Cardiac muscle cell (in vitro differentiated cells and primary cell): ENCODE results near the gene TRAPPC6A. TPM values are rescaled to one million over a fixed set of nuclear protein-coding genes. Genes with fewer than 3 reads are reported as not detected.

Source experiments
- DNase-seq, 2 donors: peaks; one replicate each; pipeline versions ENCODE4 v3.0.0 to v3.0.0-alpha.2; 2010 to 2017; ENCODE audit warnings: low read depth in 1 of 2, low spot score in 1 of 2
- H3K27ac ChIP-seq: fragments of 200-600 bp; sonication (generic); 2 replicates; pipeline ENCODE4 v1.5.1; 2016
- H3K27me3 ChIP-seq: fragments of 200-600 bp; sonication (generic); 2 replicates; pipeline ENCODE4 v1.6.0; 2016; ENCODE audit warnings: control low read depth
- H3K36me3 ChIP-seq: fragments of 200-600 bp; sonication (generic); 2 replicates; pipeline ENCODE4 v1.5.1; 2016; ENCODE audit warnings: control low read depth
- H3K4me1 ChIP-seq: fragments of 200-600 bp; sonication (generic); 2 replicates; pipeline ENCODE4 v1.8.1; 2017; ENCODE audit warnings: low read depth, mild to moderate bottlenecking, mixed run types
- H3K4me3 ChIP-seq: fragments of 200-600 bp; sonication (generic); 2 replicates; pipeline ENCODE4 v1.5.1; 2016; ENCODE audit warnings: mild to moderate bottlenecking
- H3K9me3 ChIP-seq: fragments of 200-600 bp; sonication (generic); 2 replicates; pipeline ENCODE4 v1.5.1; 2017; ENCODE audit warnings: low read depth, mild to moderate bottlenecking, control low read depth
- CTCF ChIP-seq: IDR thresholded peaks from 2 replicates; pipeline ENCODE4 v1.5.1; 2012; ENCODE audit warnings: low read depth, mild to moderate bottlenecking, low read length
- polyA plus RNA-seq: library from polyadenylated mRNA; unstranded; fragments of >200 nt; fragmentation: Nextera tagmentation; extraction: Ambion mirVana; gene quantifications from 2 replicates; pipeline ENCODE4 v1.2.1, GENCODE V29; 2016
- total RNA-seq: library from RNA; depleted of rRNA; stranded (reverse); fragments of >200 nt; gene quantifications from 2 replicates; pipeline ENCODE4 v1.2.3, GENCODE V29; 2016

TRAPPC6A gene
- total and polyA plus RNA-seq, 2 experiments from 2014 or later: 123 to 155 TPM

- no peak for TF ChIP-seq CTCF
- DNase-seq: peak; percentile 22 to 67
- Histone ChIP-seq H3K9me3 (no peaks in the 10 kb centered on the region), H3K4me1 (peaks cover 9% of the 10 kb centered on the region), H3K4me3 (no peak overlapping the region), H3K27me3 (no peaks in the 10 kb centered on the region), H3K36me3 (no peaks in the 10 kb centered on the region), H3K27ac (peak overlapping the region; percentile 67)
Measured at GRCh38 chr19:45117167-45117594, 60.9 kb downstream of the TRAPPC6A start.

- peaks cover 9% of the 10 kb centered on the region for H3K4me1 ChIP-seq
- no peak overlapping the region for H3K4me3 ChIP-seq
- H3K9me3 ChIP-seq: no peaks in the 10 kb centered on the region
- TF ChIP-seq CTCF: no peak
- no peaks in the 10 kb centered on the region for H3K36me3 ChIP-seq
- H3K27ac ChIP-seq: peak overlapping the region; percentile 10
- no peak for DNase-seq
- H3K27me3 ChIP-seq: no peaks in the 10 kb centered on the region
Measured at GRCh38 chr19:45115809-45116615, 62.0 kb downstream of the TRAPPC6A start.

GRCh38 chr19:45114116-45114515 lies 63.9 kb downstream of the TRAPPC6A start:
- peaks cover 9% of the 10 kb centered on the region for H3K4me1 ChIP-seq
- no peak overlapping the region for H3K4me3 ChIP-seq
- no peaks in the 10 kb centered on the region for H3K27me3 ChIP-seq
- H3K27ac ChIP-seq: no peak overlapping the region
- no peak for TF ChIP-seq CTCF
- no peak for DNase-seq
- no peaks in the 10 kb centered on the region for H3K9me3 ChIP-seq
- H3K36me3 ChIP-seq: no peaks in the 10 kb centered on the region

GRCh38 chr19:45113628-45114027 lies 64.4 kb downstream of the TRAPPC6A start:
- no peak for TF ChIP-seq CTCF

More at GRCh38 chr19:45113628-45114027, 64.4 kb downstream of the TRAPPC6A start:
- Histone ChIP-seq H3K9me3 (no peaks in the 10 kb centered on the region), H3K4me1 (peaks cover 9% of the 10 kb centered on the region), H3K27me3 (no peaks in the 10 kb centered on the region), H3K36me3 (no peaks in the 10 kb centered on the region), H3K27ac (no peak overlapping the region), H3K4me3 (no peak overlapping the region)
- DNase-seq: no peak

Other genes starting within 250 kb of the TRAPPC6A start
- gene APOC4, start 236.0 kb downstream of the TRAPPC6A start, total RNA-seq: not detected in 2 replicates
- gene APOC4, start 236.0 kb downstream of the TRAPPC6A start, polyA plus RNA-seq: not detected in 2 replicates
- gene APOC2, start 232.2 kb downstream of the TRAPPC6A start, total RNA-seq: not detected in 2 replicates
- 0.98 TPM in 1 of 2 replicates, not detected in the other for gene APOC2, start 232.2 kb downstream of the TRAPPC6A start, polyA plus RNA-seq
- gene CLPTM1, start 222.9 kb downstream of the TRAPPC6A start, total RNA-seq: 59.6 and 76.4 TPM in 2 replicates
- 48.2 and 71.4 TPM in 2 replicates for gene CLPTM1, start 222.9 kb downstream of the TRAPPC6A start, polyA plus RNA-seq
- 3.1 TPM in 2 replicates for gene RELB, start 176.8 kb downstream of the TRAPPC6A start, total RNA-seq
- gene RELB, start 176.8 kb downstream of the TRAPPC6A start, polyA plus RNA-seq: 1.3 and 2.3 TPM in 2 replicates
- 45.5 and 149 TPM in 2 replicates for gene CLASRP, start 139.2 kb downstream of the TRAPPC6A start, total RNA-seq
- 35.5 and 41.7 TPM in 2 replicates for gene CLASRP, start 139.2 kb downstream of the TRAPPC6A start, polyA plus RNA-seq
- gene ZNF296, start 101.8 kb downstream of the TRAPPC6A start, total RNA-seq: 0.85 and 3.4 TPM in 2 replicates
- gene ZNF296, start 101.8 kb downstream of the TRAPPC6A start, polyA plus RNA-seq: 1.6 and 3.5 TPM in 2 replicates
- 30.3 and 64.2 TPM in 2 replicates for gene GEMIN7, start 99.0 kb downstream of the TRAPPC6A start, total RNA-seq
- gene GEMIN7, start 99.0 kb downstream of the TRAPPC6A start, polyA plus RNA-seq: 77.9 and 81.3 TPM in 2 replicates
- gene PPP1R37, start 85.1 kb downstream of the TRAPPC6A start, total RNA-seq: 51.8 and 64.9 TPM in 2 replicates
- gene PPP1R37, start 85.1 kb downstream of the TRAPPC6A start, polyA plus RNA-seq: 11.8 and 12.4 TPM in 2 replicates
- 1.1 and 3.3 TPM in 2 replicates for gene NKPD1, start 17.3 kb downstream of the TRAPPC6A start, total RNA-seq
- 1.0 and 2.9 TPM in 2 replicates for gene NKPD1, start 17.3 kb downstream of the TRAPPC6A start, polyA plus RNA-seq
- gene BLOC1S3, start 547 bp upstream of the TRAPPC6A start, total RNA-seq: 4.8 and 6.5 TPM in 2 replicates
- 8.2 and 9.6 TPM in 2 replicates for gene BLOC1S3, start 547 bp upstream of the TRAPPC6A start, polyA plus RNA-seq
- 2.0 and 2.2 TPM in 2 replicates for gene EXOC3L2, start 67.2 kb upstream of the TRAPPC6A start, total RNA-seq
- gene EXOC3L2, start 67.2 kb upstream of the TRAPPC6A start, polyA plus RNA-seq: 1.5 and 5.2 TPM in 2 replicates
- gene MARK4, start 73.0 kb upstream of the TRAPPC6A start, total RNA-seq: 65.3 and 135 TPM in 2 replicates
- 21.0 and 42.0 TPM in 2 replicates for gene MARK4, start 73.0 kb upstream of the TRAPPC6A start, polyA plus RNA-seq
- 406 and 481 TPM in 2 replicates for gene CKM, start 144.6 kb upstream of the TRAPPC6A start, total RNA-seq
- 441 and 529 TPM in 2 replicates for gene CKM, start 144.6 kb upstream of the TRAPPC6A start, polyA plus RNA-seq
- 2.4 and 4.0 TPM in 2 replicates for gene KLC3, start 162.5 kb upstream of the TRAPPC6A start, total RNA-seq
- 1.8 and 3.7 TPM in 2 replicates for gene KLC3, start 162.5 kb upstream of the TRAPPC6A start, polyA plus RNA-seq
- 45.4 and 69.1 TPM in 2 replicates for gene ERCC2, start 192.3 kb upstream of the TRAPPC6A start, total RNA-seq
- 19.2 and 28.2 TPM in 2 replicates for gene ERCC2, start 192.3 kb upstream of the TRAPPC6A start, polyA plus RNA-seq
- 49.7 and 118 TPM in 2 replicates for gene PPP1R13L, start 226.8 kb upstream of the TRAPPC6A start, total RNA-seq
- gene PPP1R13L, start 226.8 kb upstream of the TRAPPC6A start, polyA plus RNA-seq: 39.5 and 54.1 TPM in 2 replicates
- gene POLR1G, start 228.4 kb upstream of the TRAPPC6A start, total RNA-seq: 6.5 and 17.8 TPM in 2 replicates
- 6.0 and 6.6 TPM in 2 replicates for gene POLR1G, start 228.4 kb upstream of the TRAPPC6A start, polyA plus RNA-seq
- 120 and 164 TPM in 2 replicates for gene ERCC1, start 245.7 kb upstream of the TRAPPC6A start, total RNA-seq
- gene ERCC1, start 245.7 kb upstream of the TRAPPC6A start, polyA plus RNA-seq: 138 and 169 TPM in 2 replicates